Superior temporal gyrus (tissue), 1 donor: ENCODE measurements around the gene IL1RL1.

Experiments used
- DNase-seq: peaks from one replicate; pipeline ENCODE4 v3.0.0-alpha.2; 2016; ENCODE audit errors: extremely low spot score

Gene IL1RL1

GRCh38 chr2:102310964-102311640, at the start of gene IL1RL1:
IL1RL1 (plus strand) TSS chr2:102311563; CDS start chr2:102338265, 26,702 bp downstream.
- DNase-seq, result no peak

GRCh38 chr2:102262216-102263129, 48.9 kb upstream of the IL1RL1 start:
- no peak for DNase-seq

- no peak for DNase-seq
Observed at GRCh38 chr2:102264952-102265351, 46.4 kb upstream of the IL1RL1 start.

GRCh38 chr2:102266204-102266603, 45.2 kb upstream of the IL1RL1 start:
- DNase-seq, result no peak

- DNase-seq, result no peak
Observed at GRCh38 chr2:102267774-102268173, 43.6 kb upstream of the IL1RL1 start.

GRCh38 chr2:102268510-102269199, 42.7 kb upstream of the IL1RL1 start:
- DNase-seq, result no peak

- DNase-seq, result no peak
Observed at GRCh38 chr2:102269200-102269524, 42.2 kb upstream of the IL1RL1 start.

- no peak for DNase-seq
Observed at GRCh38 chr2:102271844-102272243, 39.5 kb upstream of the IL1RL1 start.

GRCh38 chr2:102273619-102274211, 37.6 kb upstream of the IL1RL1 start:
- no peak for DNase-seq

- DNase-seq, result no peak
Observed at GRCh38 chr2:102276549-102277201, 34.7 kb upstream of the IL1RL1 start.

- DNase-seq, result no peak
Observed at GRCh38 chr2:102277202-102277700, 34.1 kb upstream of the IL1RL1 start.

- no peak for DNase-seq
Observed at GRCh38 chr2:102278720-102279390, 32.5 kb upstream of the IL1RL1 start.

- no peak for DNase-seq
Observed at GRCh38 chr2:102279391-102279735, 32.0 kb upstream of the IL1RL1 start.

GRCh38 chr2:102282678-102283091, 28.7 kb upstream of the IL1RL1 start:
- no peak for DNase-seq

GRCh38 chr2:102283996-102284395, 27.4 kb upstream of the IL1RL1 start:
- no peak for DNase-seq

- DNase-seq, result no peak
Observed at GRCh38 chr2:102284611-102285010, 26.8 kb upstream of the IL1RL1 start.

- no peak for DNase-seq
Observed at GRCh38 chr2:102285368-102285767, 26.0 kb upstream of the IL1RL1 start.

- no peak for DNase-seq
Observed at GRCh38 chr2:102286041-102286440, 25.3 kb upstream of the IL1RL1 start.

- no peak for DNase-seq
Observed at GRCh38 chr2:102289129-102289528, 22.2 kb upstream of the IL1RL1 start.

- DNase-seq, result no peak
Observed at GRCh38 chr2:102290594-102290993, 20.8 kb upstream of the IL1RL1 start.
